Stimulated activated CD8-positive, alpha-beta memory T cell treated with anti-CD3 and anti-CD28 coated beads, Interleukin-12 subunit alpha, Interleukin-12 subunit beta, amount 100 ng/mL, for 24 hours (primary cell): ENCODE results near the gene CLK1.
"Not testable (repeated sequence)": the region's sequence is repeated elsewhere in the genome, so short reads cannot be mapped to it uniquely, and the experiment has no call there.

Experiments used
- DNase-seq: peaks from one replicate; pipeline ENCODE4 v3.0.0-alpha.2; 2020; ENCODE audit errors: extremely low read depth

Gene CLK1

GRCh38 chr2:200851398-200852248, 12.8 kb downstream of the CLK1 start:
- no peak for DNase-seq

DNA sequence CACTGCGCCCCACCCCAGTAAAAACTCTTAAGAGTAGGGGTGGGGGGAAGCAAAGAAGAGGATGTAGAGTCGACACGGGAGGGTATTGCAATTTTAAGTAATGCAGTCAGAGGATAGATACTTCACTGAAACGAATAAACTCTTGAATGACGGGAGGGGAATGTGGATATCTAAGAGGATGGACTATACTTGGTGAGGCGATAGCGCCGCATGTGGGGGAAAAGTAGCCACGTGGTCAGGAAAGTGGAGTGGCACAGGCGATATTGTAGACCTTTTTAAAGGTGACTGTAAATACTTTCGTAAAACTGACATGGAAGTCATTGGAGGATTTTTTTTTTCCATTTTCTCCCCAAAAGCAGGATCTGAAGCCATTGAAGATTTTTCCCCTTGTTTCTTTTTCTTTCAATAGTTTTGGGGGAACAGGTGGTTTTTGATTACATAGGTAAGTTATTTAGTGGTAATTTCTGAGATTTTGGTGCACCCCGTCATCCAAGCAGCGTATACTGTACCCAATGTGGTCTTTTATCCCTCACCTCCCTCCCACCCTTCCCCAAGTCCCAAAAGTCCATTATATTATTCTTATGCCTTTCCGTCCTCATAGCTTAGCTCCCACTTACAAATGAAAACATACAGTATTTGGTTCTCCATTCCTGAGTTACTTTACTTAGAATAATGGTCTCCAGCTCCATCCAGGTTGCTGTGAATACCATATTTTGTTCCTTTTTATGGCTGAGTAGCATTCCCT, 13.8 kb downstream of the CLK1 start:
- no peak for DNase-seq

DNA sequence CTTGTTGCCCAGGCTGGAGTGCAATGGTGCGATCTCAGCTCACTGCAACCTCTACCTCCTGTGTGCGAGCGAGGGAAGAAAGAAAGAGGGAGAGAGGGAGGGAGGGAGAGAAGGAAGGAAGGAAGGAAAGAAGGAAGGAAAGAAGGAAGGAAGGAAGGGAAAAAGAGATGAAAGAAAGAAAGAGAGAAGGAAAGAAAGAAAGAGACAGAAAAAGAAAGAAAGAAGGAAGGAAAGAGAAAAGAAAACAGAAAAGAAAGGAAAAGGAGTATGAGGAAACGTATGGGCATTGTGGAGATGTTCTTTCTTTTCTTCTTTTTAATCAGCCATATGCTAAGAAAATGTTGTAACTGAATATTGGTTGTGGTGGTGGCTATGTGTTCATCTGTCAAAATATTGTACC, 16.5 kb downstream of the CLK1 start:
- no peak for DNase-seq

GRCh38 chr2:200847269-200847668, 17.2 kb downstream of the CLK1 start:
- no peak for DNase-seq

GRCh38 chr2:200845669-200846325, 18.7 kb downstream of the CLK1 start:
- no peak for DNase-seq

- no peak for DNase-seq
Measured at GRCh38 chr2:200845194-200845593, 19.3 kb downstream of the CLK1 start.

- no peak for DNase-seq
Measured at GRCh38 chr2:200843993-200844948, 20.2 kb downstream of the CLK1 start.

DNA sequence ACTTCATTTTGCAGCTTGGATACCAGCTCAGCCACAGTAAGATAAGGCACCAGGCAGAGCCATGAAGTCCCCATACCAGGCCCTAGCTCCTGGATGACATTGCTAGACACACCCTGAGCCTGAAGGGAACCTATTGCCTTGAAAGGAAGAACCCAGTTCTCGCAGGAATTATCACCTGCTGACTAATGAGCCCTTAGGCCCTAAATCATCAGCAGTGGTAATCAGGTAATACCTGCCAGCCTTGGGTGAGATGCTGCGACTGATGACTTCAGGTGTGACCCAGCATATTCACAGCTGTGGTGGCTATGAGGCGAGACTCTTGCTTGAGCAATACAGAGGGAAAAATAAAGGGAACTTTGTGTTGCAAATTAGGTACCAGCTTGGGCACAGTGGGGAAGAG, 24.9 kb downstream of the CLK1 start:
- no peak for DNase-seq

- no peak for DNase-seq
Measured at GRCh38 chr2:200834701-200835100, 29.8 kb downstream of the CLK1 start.

DNA sequence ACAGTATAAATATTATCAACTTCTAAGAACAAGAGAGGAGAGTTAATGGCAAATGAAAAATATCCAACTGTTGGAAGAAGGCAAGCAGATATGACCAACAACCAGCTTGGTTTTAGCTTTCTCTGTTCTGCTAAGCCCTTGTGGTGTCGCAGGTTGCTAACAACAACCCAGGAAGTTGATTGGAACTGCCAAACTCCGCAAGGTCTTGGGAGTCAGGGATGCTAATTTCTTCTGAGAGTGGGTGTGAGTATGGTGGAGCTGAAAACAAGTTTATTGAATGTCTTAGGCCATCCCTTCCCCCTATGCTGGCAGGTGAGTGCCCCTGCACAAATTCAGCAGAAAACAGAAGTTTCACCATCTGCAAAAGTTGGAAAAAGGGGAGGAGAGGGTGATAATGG, 35.2 kb downstream of the CLK1 start:
- DNase-seq: no peak

DNA sequence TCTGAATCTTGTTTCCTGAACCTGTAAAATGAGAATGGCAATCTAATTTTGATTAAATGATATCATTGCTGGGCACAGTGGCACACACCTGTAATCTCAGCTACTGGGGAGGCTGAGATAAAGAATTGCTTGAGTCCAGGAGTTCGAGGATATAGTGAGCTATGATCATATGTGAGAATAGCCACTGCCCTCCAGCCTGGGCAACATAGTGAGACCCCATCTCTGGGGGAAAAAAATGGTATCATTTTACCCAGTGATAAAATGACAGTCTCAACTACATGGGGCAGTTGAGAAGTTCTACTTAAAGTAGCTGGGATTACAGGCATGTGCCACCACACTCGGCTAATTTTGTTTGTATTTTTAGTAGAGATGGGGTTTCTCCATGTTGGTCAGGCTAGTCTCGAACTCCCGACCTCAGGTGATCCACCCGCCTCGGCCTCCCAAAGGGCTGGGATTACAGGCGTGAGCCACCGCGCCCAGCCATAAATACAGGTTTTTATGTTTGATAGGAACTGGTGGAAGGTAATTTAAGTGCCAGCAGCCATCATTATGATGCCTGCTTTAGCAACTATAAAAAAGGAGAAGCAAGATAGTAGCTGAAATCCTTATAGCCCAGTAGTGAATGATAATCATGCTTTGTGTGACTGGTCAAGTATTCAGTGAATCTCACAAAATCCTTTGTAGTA, 35.7 kb downstream of the CLK1 start:
- no peak for DNase-seq

DNA sequence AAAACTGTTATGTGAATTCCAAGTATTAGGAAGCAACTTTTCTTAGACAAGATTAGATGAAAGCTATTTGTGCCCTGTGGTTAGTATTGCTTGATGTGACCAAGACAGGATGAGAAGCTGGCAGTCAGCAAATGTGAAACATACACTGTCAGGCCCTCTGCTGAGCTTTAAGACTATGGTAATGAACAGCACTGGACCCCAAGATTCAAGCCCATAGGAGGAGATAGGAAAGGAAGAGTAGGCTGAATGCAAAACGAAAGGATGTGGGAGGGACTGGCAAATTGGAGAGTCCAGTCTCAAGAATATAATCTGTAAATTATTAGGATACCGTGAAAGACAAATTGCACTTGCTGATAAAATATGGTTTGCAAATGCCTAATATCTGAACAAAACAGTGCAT, 36.4 kb downstream of the CLK1 start:
- no peak for DNase-seq

GRCh38 chr2:200821686-200822245, 42.7 kb downstream of the CLK1 start:
- DNase-seq: no peak

DNA sequence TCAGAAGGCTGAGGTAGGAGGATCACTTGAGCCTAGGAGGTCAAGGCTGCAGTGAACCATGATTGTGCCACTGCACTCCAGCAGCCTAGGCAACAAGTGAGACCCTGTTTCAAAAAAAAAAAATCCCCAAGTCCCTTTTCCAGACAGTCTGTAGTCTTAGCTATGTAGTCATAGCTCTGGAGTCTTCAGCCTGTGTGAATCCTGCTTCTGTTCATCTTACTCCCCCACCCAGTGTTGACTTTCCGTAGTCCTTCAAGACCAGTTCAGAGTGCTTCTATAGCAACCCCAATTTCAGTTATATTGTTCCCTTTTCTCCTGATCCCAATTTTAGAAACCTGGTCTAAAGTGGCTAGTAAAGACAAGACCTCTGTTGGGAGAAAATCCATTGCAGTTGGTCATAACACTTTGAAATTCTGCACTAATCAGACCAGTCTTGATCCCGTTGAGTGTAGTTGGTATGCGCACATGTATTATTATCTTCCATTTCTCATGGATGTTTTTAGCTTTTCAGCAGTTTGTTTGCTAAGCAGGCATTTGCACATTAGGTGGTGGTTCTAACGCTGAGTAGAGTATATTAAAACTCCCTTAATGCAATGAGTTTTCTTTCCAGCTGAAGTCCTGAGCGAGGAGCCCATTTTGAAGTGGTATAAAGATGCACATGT, 43.8 kb downstream of the CLK1 start:
- no peak for DNase-seq

DNA sequence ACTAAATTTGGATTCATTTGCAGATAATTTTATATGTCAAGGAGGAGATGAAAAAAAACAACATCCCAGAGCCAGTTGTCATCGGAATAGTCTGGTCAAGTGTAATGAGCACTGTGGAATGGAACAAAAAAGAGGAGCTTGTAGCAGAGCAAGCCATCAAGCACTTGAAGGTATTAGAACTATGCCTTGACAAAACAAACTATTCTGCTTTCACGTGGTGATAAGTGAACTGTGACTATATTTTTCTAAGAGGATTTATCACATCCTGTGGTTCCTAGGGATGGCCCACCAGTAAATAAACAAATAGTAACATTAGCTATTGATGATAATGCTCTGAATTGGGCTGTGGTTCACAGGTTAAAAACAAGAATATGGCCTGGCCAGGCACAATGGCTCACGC, 45.7 kb downstream of the CLK1 start:
- DNase-seq: not testable (repeated sequence)

- DNase-seq: no peak
Measured at GRCh38 chr2:200814917-200815316, 49.5 kb downstream of the CLK1 start.

- no peak for DNase-seq
Measured at GRCh38 chr2:200814276-200814815, 50.1 kb downstream of the CLK1 start.

GRCh38 chr2:200812122-200813022, 52.1 kb downstream of the CLK1 start:
- DNase-seq: no peak
